Sigmoid colon (tissue), 7 donors: Measurements from ENCODE around the gene CEP162. TPM values are rescaled to one million over a fixed set of nuclear protein-coding genes. Genes with fewer than 3 reads are reported as not detected.

ENCODE experiments used
- DNase-seq: peaks from one replicate; pipeline ENCODE4 v3.0.0-alpha.2; 2019
- H3K27ac ChIP-seq, 4 donors: fragments of 200-600 bp; sonication (generic); one replicate each; pipeline ENCODE4 v1.5.1; 2016 to 2019; ENCODE audit warnings: mild to moderate bottlenecking in 1 of 4
- H3K27me3 ChIP-seq, 3 donors: fragments of 200-600 bp; sonication (generic); one replicate each; pipeline ENCODE4 v1.5.1; 2019; ENCODE audit warnings: mild to moderate bottlenecking in 1 of 3
- H3K36me3 ChIP-seq, 4 donors: fragments of 200-600 bp; sonication (generic); one replicate each; pipeline ENCODE4 v1.5.1; 2016 to 2019
- H3K4me1 ChIP-seq, 4 donors: fragments of 200-600 bp; sonication (generic); one replicate each; pipeline ENCODE4 v1.5.1; 2017 to 2019
- H3K4me3 ChIP-seq, 4 donors: fragments of 200-600 bp; sonication (generic); one replicate each; pipeline ENCODE4 v1.5.1; 2017 to 2019; ENCODE audit warnings: mild to moderate bottlenecking in 2 of 4, moderate library complexity in 1 of 4
- H3K9me3 ChIP-seq, 4 donors: fragments of 200-600 bp in 3 of 4; sonication (generic) in 3 of 4; one replicate each; pipeline versions ENCODE4 v1.5.1 to v1.6.1; 2013 to 2019
- EP300 ChIP-seq, 4 donors: sonication (generic); formaldehyde crosslinking; IDR thresholded peaks; one replicate each; pipeline ENCODE4 v1.6.1; 2017; ENCODE audit warnings: antibody characterized with exemption in 4 of 4
- POLR2A ChIP-seq, 2 donors: fragments of 450-650 bp; IDR thresholded peaks; one replicate each; pipeline ENCODE4 v1.6.1; 2016; ENCODE audit warnings: antibody characterized with exemption in 2 of 2, mild to moderate bottlenecking in 2 of 2, moderate library complexity in 2 of 2
- POLR2AphosphoS5 ChIP-seq, 4 donors: sonication (generic); formaldehyde crosslinking; IDR thresholded peaks; one replicate each; pipeline ENCODE4 v1.6.1; 2017; ENCODE audit warnings: antibody characterized with exemption in 4 of 4
- WGBS, 2 donors: extraction: QIAGEN DNeasy Blood & Tissue Kit; methylation state at CpG; one replicate each; pipeline ENCODE4 v1.1.7; 2013; 5-methylcytosine and 5-hydroxymethylcytosine counted together
- intact Hi-C: fragments of 100-400 bp; cut with DNase I; formaldehyde crosslinking; loops from one replicate; pipeline ENCODE4 v1.15.1; 2023
- polyA plus RNA-seq, 3 donors: library from polyadenylated mRNA; stranded (reverse); fragments of 200-250 nt; gene quantifications; one replicate each; pipeline ENCODE4 v1.2.3, GENCODE V29; 2013
- total RNA-seq, 4 donors: library from RNA; depleted of rRNA; stranded (reverse); fragments of >200 nt; gene quantifications; one replicate each; pipeline ENCODE4 v1.1.0, GENCODE V29; 2016
- TF ChIP-seq, protein P1 (sequence below), 4 experiments: fragments of 450-650 bp in 3 of 4; fragments of 200-600 bp in 1 of 4; IDR thresholded peaks; one replicate each; pipeline ENCODE4 v1.5.1; 2016 to 2019; ENCODE audit warnings: antibody characterized with exemption in 4 of 4, mild to moderate bottlenecking in 3 of 4, moderate library complexity in 2 of 4
- donor health status: healthy with polysubstance abuse.
- donor health status: Bipolar disorder and iron deficiency.
- donor health status: healthy.

Gene CEP162
- total and polyA plus RNA-seq, 7 donors = 1.8 to 18.6 (median 12.4) TPM

DNA sequence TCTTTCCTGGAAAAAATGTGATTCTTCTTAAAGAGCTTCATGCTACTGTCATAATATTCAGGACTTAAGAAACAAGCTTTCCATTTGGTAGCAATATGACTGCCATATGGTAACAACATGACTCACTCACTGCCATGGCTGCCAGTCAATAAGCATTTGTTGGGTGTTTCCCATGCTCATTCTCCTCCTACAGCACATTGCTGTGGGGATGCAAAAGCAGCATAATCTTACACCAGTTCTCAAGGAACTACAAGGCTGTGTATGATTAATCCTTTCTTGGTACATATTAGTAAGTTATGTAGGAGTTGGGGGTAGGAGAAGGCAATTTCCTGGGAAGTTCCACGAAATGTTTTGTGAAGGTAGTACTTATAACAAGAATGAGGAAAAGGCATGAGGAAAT, 76.7 kb downstream of the CEP162 start:
- Histone ChIP-seq H3K27me3 (no peaks in the 10 kb centered on the region), H3K9me3 (no peaks in the 10 kb centered on the region), H3K27ac (no peak overlapping the region), H3K4me3 (no peak overlapping the region), H3K36me3 (peaks cover 0 to 35% (median 10%) of the 10 kb centered on the region in 4 donors), H3K4me1 (no peaks in the 10 kb centered on the region)
- no peak for DNase-seq
- no peak for TF ChIP-seq POLR2A (IDR thresholded peaks at IDR 0.05)
- TF ChIP-seq POLR2AphosphoS5 (IDR thresholded peaks at IDR 0.05) = no peak
- TF ChIP-seq, protein P1, sequence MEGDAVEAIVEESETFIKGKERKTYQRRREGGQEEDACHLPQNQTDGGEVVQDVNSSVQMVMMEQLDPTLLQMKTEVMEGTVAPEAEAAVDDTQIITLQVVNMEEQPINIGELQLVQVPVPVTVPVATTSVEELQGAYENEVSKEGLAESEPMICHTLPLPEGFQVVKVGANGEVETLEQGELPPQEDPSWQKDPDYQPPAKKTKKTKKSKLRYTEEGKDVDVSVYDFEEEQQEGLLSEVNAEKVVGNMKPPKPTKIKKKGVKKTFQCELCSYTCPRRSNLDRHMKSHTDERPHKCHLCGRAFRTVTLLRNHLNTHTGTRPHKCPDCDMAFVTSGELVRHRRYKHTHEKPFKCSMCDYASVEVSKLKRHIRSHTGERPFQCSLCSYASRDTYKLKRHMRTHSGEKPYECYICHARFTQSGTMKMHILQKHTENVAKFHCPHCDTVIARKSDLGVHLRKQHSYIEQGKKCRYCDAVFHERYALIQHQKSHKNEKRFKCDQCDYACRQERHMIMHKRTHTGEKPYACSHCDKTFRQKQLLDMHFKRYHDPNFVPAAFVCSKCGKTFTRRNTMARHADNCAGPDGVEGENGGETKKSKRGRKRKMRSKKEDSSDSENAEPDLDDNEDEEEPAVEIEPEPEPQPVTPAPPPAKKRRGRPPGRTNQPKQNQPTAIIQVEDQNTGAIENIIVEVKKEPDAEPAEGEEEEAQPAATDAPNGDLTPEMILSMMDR (IDR thresholded peaks at IDR 0.05) = no peak
- TF ChIP-seq EP300 (IDR thresholded peaks at IDR 0.05) = no peak
- intact Hi-C loops = no loop called here
- 90 to 93% methylated on average over 1 of the region's 1 CpG for WGBS, 2 donors

DNA sequence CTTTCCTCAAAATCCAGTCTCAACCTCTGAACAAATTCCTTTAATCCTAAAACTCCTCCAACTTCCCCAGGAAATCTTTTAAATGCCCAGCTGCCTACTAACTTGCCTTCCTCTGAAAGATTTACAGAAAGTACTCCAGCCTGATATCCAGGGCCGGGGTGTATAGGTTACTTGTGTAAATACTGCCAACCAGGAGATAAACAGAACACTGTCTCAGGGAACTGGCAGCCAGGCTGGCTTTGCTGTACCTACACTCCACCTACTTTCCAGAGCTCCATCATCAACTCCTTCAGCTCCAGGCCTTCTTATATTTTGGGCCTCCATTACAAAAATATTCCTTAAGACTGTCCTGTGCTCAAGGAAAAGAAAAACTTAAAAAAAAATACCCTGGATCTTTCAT, 85.9 kb downstream of the CEP162 start:
- H3K9me3 ChIP-seq = no peaks in the 10 kb centered on the region
- intact Hi-C loops = no loop called here
- peaks cover 0 to 45% (median 1%) of the 10 kb centered on the region in 4 donors for H3K36me3 ChIP-seq
- no peak for DNase-seq
- H3K4me3 ChIP-seq = no peak overlapping the region
- H3K4me1 ChIP-seq = no peaks in the 10 kb centered on the region
- H3K27ac ChIP-seq = no peak overlapping the region
- H3K27me3 ChIP-seq = no peaks in the 10 kb centered on the region
- no peak for TF ChIP-seq EP300 (IDR thresholded peaks at IDR 0.05)
- TF ChIP-seq POLR2A (IDR thresholded peaks at IDR 0.05) = no peak
- TF ChIP-seq, protein P1 (IDR thresholded peaks at IDR 0.05) = no peak
- TF ChIP-seq POLR2AphosphoS5 (IDR thresholded peaks at IDR 0.05) = no peak
- WGBS, 2 donors = 25 to 72% methylated on average over 1 of the region's 1 CpG

DNA sequence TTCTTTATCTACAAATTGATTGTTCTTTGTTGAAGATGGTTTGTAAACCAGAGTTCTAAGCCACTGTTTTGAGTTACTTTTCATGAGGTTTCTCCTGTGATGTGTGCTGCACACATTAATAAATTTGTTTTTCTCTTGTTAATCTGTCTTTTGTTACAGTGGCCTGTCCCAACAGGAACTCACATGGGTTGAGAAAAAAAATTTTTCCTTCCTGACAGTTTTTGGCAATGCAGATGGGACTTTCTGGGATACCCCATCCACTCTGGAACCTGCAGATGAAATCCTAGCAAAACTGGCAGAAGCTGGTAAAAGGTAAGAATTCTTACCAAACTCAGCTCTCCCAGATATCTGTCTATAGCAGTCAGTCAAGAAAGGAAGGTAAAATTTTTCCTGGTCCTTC, 88.1 kb downstream of the CEP162 start:
- TF ChIP-seq, protein P1 (IDR thresholded peaks at IDR 0.05) = no peak
- no peak for TF ChIP-seq EP300 (IDR thresholded peaks at IDR 0.05)
- TF ChIP-seq POLR2AphosphoS5 (IDR thresholded peaks at IDR 0.05) = no peak
- no peak for TF ChIP-seq POLR2A (IDR thresholded peaks at IDR 0.05)
- H3K9me3 ChIP-seq = no peaks in the 10 kb centered on the region
- H3K4me1 ChIP-seq = no peaks in the 10 kb centered on the region
- H3K36me3 ChIP-seq = peaks cover 0 to 50% (median 2%) of the 10 kb centered on the region in 4 donors
- H3K27me3 ChIP-seq = no peaks in the 10 kb centered on the region
- H3K27ac ChIP-seq = no peak overlapping the region
- DNase-seq = no peak
- intact Hi-C loops = no loop called here
- H3K4me3 ChIP-seq = no peak overlapping the region

DNA sequence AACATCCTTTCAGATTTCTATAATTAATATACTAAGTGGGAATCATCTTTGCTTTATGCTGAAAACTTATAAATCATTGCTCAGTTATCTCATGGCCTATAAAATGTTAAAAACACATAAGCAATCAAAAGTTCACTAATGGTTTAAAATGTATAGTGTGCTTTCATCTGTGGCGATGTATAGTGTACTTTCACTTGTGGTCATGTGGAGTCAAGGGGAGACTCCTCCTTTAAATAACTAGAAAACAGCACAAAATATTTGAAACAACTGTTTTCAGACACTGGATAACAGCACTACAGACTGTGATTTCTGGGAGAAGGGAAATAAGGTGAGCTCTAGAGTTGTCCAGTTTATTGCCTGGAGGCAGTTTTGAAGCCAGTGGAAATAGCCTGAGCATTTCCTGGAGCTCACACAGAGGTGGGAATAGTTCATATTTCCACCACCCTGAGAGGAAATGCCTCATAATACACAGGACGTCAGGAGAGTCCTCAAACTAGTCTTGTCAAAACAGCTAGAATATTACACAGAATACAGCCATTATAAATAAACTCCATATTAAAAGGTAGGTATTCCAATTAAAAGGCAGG, 89.4 kb downstream of the CEP162 start:
- TF ChIP-seq POLR2A (IDR thresholded peaks at IDR 0.05) = no peak
- no peak for TF ChIP-seq EP300 (IDR thresholded peaks at IDR 0.05)
- TF ChIP-seq, protein P1 (IDR thresholded peaks at IDR 0.05) = no peak
- no peak for TF ChIP-seq POLR2AphosphoS5 (IDR thresholded peaks at IDR 0.05)
- intact Hi-C loops = no loop called here
- whole genome bisulfite sequencing, 2 donors = 70 to 75% methylated on average over 2 of the region's 2 CpGs
- DNase-seq = no peak
- Histone ChIP-seq H3K4me1 (no peaks in the 10 kb centered on the region), H3K36me3 (peaks cover 0 to 57% (median 7%) of the 10 kb centered on the region in 4 donors), H3K4me3 (no peak overlapping the region), H3K27me3 (no peaks in the 10 kb centered on the region), H3K27ac (no peak overlapping the region), H3K9me3 (peaks cover 0 to 5% (median 0%) of the 10 kb centered on the region in 4 donors)

DNA sequence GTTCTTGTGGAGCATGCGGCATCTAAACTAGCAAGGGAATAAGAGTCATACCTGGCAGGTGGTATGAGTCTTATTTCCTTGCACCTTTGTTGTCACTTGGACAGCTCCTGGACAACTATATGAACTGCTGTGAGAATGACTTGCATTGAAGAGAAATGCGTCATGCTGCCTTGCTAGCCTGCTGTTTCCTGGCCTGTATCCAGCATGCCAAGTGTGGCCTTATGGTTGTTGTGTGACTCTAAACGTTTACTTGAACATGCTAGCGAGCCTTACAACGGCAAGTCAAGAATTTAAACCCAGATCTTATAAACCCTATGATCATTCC, 90.4 kb downstream of the CEP162 start:
- Histone ChIP-seq H3K9me3 (peaks cover 0 to 5% (median 0%) of the 10 kb centered on the region in 4 donors), H3K36me3 (peaks cover 0 to 57% (median 7%) of the 10 kb centered on the region in 4 donors), H3K4me3 (no peak overlapping the region), H3K27ac (no peak overlapping the region), H3K27me3 (no peaks in the 10 kb centered on the region), H3K4me1 (no peaks in the 10 kb centered on the region)
- WGBS, 2 donors = 79 to 92% methylated on average over 5 of the region's 5 CpGs
- TF ChIP-seq, protein P1 (IDR thresholded peaks at IDR 0.05) = no peak
- TF ChIP-seq POLR2AphosphoS5 (IDR thresholded peaks at IDR 0.05) = no peak
- no peak for TF ChIP-seq POLR2A (IDR thresholded peaks at IDR 0.05)
- TF ChIP-seq EP300 (IDR thresholded peaks at IDR 0.05) = no peak
- DNase-seq = no peak
- intact Hi-C loops = no loop called here
